ACC112 (cell line): ENCODE data around the gene RAB5B.

Experiments used
- H2AFZ ChIP-seq: fragments of 200-600 bp; sonication (generic); one replicate; pipeline ENCODE4 v1.6.0; 2017; ENCODE audit warnings: antibody characterized with exemption, low read length; ENCODE audit not compliant: unreplicated experiment
- H3K27ac ChIP-seq: fragments of 200-600 bp; sonication (generic); 2 replicates; pipeline ENCODE4 v1.5.1; 2014; ENCODE audit warnings: low read depth, mild to moderate bottlenecking, antibody characterized with exemption, low read length, moderate library complexity
- H3K27me3 ChIP-seq: fragments of 200-600 bp; sonication (generic); 2 replicates; pipeline ENCODE4 v1.6.1; 2014; ENCODE audit warnings: mild to moderate bottlenecking, antibody characterized with exemption, low read length, moderate library complexity, mixed read lengths; ENCODE audit not compliant: insufficient read depth
- H3K36me3 ChIP-seq: fragments of 200-600 bp; sonication (generic); 2 replicates; pipeline ENCODE4 v1.6.1; 2016; ENCODE audit warnings: mild to moderate bottlenecking, antibody characterized with exemption, low read length, moderate library complexity, mixed read lengths; ENCODE audit not compliant: insufficient read depth
- H3K4me1 ChIP-seq: fragments of 200-600 bp; sonication (generic); one replicate; pipeline ENCODE4 v1.6.1; 2016; ENCODE audit warnings: low read length, mixed read lengths; ENCODE audit not compliant: insufficient read depth, unreplicated experiment, control insufficient read depth
- H3K4me3 ChIP-seq: fragments of 200-600 bp; sonication (generic); 2 replicates; pipeline ENCODE4 v1.5.1; 2014; ENCODE audit warnings: mild to moderate bottlenecking, low read depth, low read length
- H3K79me2 ChIP-seq: fragments of 200-600 bp; sonication (generic); one replicate; pipeline ENCODE4 v1.6.0; 2016; ENCODE audit warnings: low read length; ENCODE audit not compliant: control insufficient read depth, unreplicated experiment, insufficient read depth

Gene RAB5B, protein sequence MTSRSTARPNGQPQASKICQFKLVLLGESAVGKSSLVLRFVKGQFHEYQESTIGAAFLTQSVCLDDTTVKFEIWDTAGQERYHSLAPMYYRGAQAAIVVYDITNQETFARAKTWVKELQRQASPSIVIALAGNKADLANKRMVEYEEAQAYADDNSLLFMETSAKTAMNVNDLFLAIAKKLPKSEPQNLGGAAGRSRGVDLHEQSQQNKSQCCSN

DNA sequence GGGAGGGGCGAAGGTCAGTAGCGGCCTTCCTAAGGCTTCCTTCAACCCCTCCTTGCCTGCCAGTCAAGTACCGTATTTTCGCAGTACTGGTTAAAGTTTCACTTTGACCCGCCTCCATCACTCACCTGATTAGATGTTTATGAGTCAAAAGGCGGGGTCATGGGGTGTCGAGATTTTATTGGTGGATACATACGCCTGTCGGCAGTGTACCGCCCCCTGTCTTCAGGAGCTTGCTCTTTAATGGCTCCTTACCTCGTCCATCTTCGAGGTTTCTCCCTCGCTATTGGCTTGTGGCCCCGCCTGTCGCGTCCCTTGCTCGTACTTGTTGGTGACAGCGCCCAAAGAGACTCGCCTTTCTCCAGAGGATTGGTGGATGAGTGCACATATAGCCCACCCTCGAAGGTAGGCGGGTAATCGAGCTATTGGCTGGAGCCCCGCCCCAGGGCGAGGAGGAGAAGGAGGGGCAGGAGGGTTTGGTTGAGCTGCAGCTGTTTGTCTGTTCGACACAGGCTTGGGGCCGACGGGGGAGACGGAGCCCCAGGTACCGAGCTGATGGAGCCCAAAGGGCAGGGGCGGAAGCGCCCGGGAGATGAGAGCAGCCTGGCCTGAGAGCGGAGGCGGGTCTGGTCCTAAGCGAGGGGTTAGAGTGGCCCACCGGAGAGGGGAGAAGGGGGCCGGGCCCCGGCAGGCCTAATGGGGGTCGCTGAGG lies at the start of gene RAB5B:
TSS of gene RAB5B (plus strand) at position 480 of the 709 bp plus-strand sequence. CDS start 12,883 bp downstream, outside the sequence.
- no peaks in the 10 kb centered on the region for H3K27me3 ChIP-seq
- H3K79me2 ChIP-seq: peaks cover 53% of the 10 kb centered on the region
- peaks cover 47% of the 10 kb centered on the region for H3K4me1 ChIP-seq
- H3K27ac ChIP-seq: peak within 1 kb of the TSS; percentile 98
- peak within 1 kb of the TSS; percentile 93 for H3K4me3 ChIP-seq
- peak within 1 kb of the TSS; percentile 31 for H2AFZ ChIP-seq
- peaks cover 14% of the 10 kb centered on the region; the same call in 1 of the 2 replicates for H3K36me3 ChIP-seq

DNA sequence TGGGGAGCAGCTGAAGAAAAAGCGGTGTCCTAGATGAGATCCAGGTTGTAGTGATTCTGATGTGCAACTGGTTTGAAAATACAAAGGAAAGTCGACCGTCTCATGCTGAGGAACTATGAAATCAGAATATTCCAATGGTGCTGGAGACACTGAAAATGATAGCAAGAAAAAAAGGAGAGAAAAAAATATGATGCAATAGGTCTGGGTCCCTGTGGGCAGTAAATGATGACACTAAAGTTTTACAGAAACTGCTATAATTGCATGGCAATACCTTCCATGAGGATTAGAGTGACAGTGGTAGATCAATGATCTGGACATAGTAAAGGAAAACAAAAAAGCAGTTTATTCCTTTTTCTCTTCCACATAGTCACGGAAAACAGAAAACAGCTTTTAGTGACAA lies 48.5 kb upstream of the RAB5B start:
- H3K27ac ChIP-seq: peak overlapping the region; percentile 90
- H3K4me1 ChIP-seq: peaks cover 33% of the 10 kb centered on the region
- H2AFZ ChIP-seq: no peak overlapping the region
- H3K79me2 ChIP-seq: peaks cover 55% of the 10 kb centered on the region
- no peaks in the 10 kb centered on the region for H3K27me3 ChIP-seq
- H3K4me3 ChIP-seq: peak overlapping the region; percentile 96
- no peaks in the 10 kb centered on the region for H3K36me3 ChIP-seq

DNA sequence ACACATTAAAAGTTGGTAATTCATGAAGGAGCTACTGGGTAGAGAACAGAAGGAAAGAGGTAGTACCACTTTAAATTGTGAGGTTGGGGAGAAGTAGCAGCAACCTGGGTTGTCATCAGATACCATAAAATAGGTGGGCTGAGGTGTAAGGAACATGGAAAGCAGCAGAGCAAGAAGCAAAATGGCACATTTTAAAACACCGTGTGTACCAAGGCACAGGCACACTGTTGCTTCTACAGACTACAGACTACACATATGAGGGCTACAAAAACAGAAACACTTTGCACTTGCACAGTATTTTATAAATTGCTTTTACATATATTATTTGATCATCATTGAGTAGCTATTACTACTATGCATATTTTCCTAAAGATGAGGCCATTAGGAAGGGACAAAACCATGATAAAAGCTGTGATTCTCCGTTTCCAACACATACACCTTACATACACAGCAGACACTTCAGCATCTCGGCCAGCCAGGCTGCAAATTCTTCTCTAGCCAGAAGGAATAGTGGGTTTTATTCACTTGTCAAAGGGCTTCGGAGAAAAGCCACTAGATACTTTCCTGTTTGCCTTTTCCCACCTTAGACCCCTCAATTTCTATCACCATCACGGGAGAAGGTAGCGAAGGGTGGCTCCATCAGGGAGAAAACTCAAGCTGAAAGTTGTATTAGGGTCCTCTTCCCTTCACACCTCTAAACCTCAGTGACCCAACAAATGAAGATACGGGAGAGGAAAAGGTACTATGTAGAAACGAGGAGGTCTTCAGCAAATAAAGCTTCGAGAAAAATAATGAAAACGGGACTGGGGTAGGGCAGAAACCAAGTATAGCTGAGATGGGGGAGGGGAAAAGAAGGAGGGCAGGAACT lies 47.8 kb upstream of the RAB5B start:
- Histone ChIP-seq H2AFZ (peak overlapping the region; percentile 7), H3K4me3 (peak overlapping the region; percentile 96), H3K36me3 (no peaks in the 10 kb centered on the region), H3K4me1 (peaks cover 40% of the 10 kb centered on the region), H3K27ac (peak overlapping the region; percentile 90), H3K79me2 (peaks cover 51% of the 10 kb centered on the region), H3K27me3 (no peaks in the 10 kb centered on the region)

DNA sequence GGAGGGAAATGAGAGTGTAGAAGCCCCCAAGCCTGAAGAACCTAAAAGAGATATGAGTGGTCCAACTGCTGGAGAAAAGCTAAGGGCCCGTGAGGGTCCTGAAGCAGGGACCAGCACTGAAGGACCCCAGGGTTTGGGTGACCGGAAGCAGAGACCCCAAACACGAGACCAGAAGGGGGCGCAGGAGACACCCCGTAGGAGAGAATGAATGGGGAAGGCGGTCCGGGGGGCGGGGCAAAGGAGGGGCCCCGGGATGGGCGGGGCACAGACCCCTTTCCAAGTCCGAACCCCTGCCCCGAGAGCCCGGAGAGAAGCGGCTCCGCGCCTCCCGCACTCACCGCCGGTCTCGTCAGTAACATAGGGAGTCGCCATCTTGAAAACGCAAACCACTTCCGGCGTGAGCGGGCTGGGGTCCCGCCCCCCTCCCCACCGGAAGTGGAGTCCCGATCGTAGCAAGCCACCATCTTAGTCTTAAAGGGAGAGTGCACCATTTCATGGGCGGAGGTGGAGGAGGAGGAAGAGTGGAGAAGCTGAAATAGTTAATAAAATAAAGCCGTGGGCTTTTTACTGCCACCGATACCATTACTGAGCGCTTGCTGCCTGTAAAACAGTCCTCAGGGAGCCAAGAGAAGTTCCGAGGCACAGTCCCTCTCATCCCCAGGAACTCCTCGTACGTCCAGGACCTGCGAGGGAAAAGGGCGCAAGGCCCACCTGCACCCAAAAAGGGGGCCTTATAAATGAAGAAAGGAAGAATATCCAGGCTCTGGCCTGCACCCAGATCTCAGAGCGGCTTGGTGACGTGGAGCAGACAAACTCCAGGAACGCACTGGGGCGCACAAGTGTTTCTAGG lies 46.9 kb upstream of the RAB5B start:
- Histone ChIP-seq H3K27ac (peak overlapping the region; percentile 90), H3K27me3 (no peaks in the 10 kb centered on the region), H3K4me3 (peak overlapping the region; percentile 96), H3K79me2 (peaks cover 48% of the 10 kb centered on the region), H3K36me3 (no peaks in the 10 kb centered on the region), H3K4me1 (peaks cover 42% of the 10 kb centered on the region), H2AFZ (peak overlapping the region; percentile 88)

DNA sequence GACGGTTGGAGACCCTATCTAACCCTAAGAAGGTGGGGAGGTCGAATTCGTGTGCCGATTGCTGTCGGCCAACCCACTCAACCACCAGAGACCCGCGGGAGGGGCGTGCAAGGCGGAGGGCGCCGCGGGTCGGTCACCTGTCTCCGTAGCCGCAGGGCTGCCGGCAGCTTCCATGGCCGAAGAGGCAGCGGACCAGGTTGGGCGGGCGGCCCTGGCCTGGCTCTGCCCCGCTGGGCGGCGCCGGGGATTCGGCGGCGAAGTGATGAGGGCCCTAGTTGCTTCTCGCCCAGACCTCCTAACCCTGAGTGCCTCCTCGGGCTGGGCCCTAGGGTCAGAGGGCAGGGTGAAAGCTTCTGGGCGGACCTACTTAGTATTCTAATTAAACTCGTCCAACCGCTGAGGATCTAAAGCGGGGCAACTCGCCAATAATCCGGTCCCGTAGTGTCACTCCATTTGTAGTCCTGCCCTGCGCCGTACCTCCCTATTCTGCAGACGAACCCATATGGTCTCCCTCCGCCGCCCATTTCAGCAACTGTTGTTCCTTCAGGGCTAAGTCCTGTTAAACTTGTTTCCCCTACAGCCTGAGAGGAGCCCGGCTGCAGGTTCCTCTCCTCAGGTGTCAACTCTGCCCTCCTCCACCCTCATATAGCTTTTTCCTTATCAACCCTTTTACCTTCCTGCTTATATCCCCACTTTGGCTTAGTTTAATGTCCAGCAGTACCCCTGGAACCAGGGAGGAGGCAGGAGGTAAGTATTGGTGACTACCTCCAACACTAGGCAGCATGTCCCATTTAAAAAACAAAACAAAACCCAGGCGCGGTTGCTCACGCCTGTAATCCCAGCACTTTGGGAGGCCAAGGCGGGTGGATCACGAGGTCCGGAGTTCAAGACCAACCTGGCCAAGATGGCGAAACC lies 46.0 kb upstream of the RAB5B start, which contains the start of gene PYM1:
TSS of gene PYM1 (minus strand) at position 307 of the 915 bp plus-strand sequence. CDS start at position 174, 133 bp downstream.
- peak within 1 kb of the TSS; percentile 88 for H2AFZ ChIP-seq
- peak within 1 kb of the TSS; percentile 96 for H3K4me3 ChIP-seq
- H3K27me3 ChIP-seq: no peaks in the 10 kb centered on the region
- no peaks in the 10 kb centered on the region for H3K36me3 ChIP-seq
- peak within 1 kb of the TSS; percentile 90 for H3K27ac ChIP-seq
- peaks cover 47% of the 10 kb centered on the region for H3K79me2 ChIP-seq
- peaks cover 37% of the 10 kb centered on the region for H3K4me1 ChIP-seq

DNA sequence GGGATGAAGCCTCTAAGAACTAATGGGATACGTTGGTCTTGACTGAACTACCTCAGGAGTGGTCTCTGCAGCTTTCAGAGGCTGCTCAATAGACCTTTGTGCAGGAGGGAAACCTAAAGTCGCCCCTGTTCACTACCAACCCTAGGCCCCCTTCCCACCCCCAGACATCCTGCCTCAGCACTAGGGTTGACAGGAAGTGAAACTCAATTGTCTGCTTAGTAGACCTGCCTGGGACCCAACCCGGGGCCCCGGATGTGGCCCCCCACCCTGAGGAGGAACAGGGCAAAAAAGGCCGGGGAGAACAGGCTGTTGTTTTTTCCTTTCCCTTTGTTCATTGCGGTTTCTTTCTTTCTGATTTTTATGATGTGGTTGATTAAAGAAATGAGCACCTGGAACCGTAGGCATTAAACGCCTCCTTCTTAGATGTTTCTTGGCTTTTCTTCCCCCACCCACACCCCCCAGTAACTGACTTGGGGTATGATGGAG lies 44.5 kb upstream of the RAB5B start:
- Histone ChIP-seq H3K79me2 (peaks cover 48% of the 10 kb centered on the region), H3K36me3 (peaks cover 3% of the 10 kb centered on the region; the same call in 1 of the 2 replicates), H3K27ac (peak overlapping the region; percentile 6; the same call in 1 of the 2 replicates), H2AFZ (no peak overlapping the region), H3K4me1 (peaks cover 52% of the 10 kb centered on the region), H3K4me3 (no peak overlapping the region), H3K27me3 (no peaks in the 10 kb centered on the region)

DNA sequence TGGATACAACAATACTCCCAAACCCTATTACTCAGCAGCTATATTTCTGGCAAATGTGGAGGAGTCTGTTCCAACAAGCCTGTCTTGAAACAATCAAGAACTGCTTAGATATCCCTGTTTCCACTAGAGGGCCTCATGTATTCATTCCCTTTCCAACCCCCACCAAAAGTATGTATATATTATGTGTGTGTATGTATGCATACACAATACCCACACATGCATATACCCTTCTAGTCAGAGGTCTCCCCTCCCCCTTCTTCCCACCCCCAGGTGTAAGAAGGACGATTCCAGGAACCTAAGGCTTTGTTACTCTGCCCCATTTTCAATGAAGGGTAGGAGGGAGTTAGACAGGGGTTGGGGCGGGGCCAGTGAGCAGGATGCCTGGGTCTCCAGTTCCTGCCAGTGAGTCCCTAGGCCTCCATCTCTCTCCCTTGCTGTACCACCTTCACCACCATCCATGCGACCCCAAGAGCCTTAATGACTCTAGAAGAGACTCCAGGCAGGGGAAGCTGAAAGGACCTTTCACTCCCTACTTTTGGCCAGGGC lies 43.0 kb upstream of the RAB5B start, which contains the start of gene DGKA:
TSS of gene DGKA (plus strand) at position 392 of the 546 bp plus-strand sequence. CDS start 5,342 bp downstream, outside the sequence.
- Histone ChIP-seq H3K27me3 (no peaks in the 10 kb centered on the region), H3K27ac (peak within 1 kb of the TSS; percentile 65), H2AFZ (peak within 1 kb of the TSS; percentile 79), H3K4me1 (peaks cover 50% of the 10 kb centered on the region), H3K4me3 (peak within 1 kb of the TSS; percentile 93), H3K79me2 (peaks cover 34% of the 10 kb centered on the region), H3K36me3 (peaks cover 3% of the 10 kb centered on the region; the same call in 1 of the 2 replicates)

DNA sequence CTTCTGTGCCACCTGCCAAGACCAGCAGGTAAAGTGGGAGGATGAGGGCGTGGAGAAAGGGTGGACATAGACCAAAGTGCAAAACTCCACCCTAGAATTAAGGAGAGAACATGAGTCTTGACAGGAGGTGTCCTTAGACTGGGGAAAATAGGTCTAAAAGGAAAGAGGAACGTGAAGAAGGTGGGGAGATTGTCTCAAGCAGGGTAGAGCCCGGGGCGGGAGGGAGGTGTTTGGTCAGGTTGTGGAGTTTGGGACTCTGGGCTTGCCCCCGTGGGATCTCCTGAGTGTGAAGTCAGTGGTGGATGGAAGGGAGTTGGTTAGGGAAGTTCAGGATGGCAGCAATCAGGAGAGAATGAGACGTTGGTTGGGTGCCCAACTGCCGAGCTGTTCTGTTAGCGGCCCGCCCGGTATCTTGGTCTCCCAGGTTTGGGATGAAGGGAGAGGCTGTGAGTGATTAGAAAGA lies 42.5 kb upstream of the RAB5B start:
- Histone ChIP-seq H3K79me2 (peaks cover 29% of the 10 kb centered on the region), H3K4me1 (peaks cover 49% of the 10 kb centered on the region), H3K36me3 (peaks cover 3% of the 10 kb centered on the region; the same call in 1 of the 2 replicates), H3K4me3 (peak overlapping the region; percentile 93), H3K27me3 (no peaks in the 10 kb centered on the region), H2AFZ (peak overlapping the region; percentile 79), H3K27ac (peak overlapping the region; percentile 65)
